Measurements from ENCODE around the gene CDH13.

DNA sequence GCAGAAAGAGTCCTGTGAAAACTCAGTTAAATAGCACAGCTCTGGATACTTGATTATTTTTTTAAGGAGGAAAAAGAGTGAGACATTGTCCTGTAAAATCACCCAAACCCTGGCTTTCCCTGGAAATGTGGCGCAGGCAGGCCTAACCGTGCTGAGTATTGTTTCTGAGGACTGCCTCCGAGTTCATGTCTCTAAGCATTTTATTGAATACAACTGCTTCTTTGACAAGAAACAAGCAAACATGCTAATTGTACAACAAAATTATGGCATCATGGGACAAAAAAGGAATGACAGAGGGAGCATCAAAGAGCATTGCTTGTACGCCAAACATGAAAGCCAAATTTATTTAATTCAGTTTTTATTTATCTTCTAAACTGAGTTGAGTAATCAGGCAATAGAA is 1116.5 kb downstream of the CDH13 start:
- TF ChIP-seq, protein P1, sequence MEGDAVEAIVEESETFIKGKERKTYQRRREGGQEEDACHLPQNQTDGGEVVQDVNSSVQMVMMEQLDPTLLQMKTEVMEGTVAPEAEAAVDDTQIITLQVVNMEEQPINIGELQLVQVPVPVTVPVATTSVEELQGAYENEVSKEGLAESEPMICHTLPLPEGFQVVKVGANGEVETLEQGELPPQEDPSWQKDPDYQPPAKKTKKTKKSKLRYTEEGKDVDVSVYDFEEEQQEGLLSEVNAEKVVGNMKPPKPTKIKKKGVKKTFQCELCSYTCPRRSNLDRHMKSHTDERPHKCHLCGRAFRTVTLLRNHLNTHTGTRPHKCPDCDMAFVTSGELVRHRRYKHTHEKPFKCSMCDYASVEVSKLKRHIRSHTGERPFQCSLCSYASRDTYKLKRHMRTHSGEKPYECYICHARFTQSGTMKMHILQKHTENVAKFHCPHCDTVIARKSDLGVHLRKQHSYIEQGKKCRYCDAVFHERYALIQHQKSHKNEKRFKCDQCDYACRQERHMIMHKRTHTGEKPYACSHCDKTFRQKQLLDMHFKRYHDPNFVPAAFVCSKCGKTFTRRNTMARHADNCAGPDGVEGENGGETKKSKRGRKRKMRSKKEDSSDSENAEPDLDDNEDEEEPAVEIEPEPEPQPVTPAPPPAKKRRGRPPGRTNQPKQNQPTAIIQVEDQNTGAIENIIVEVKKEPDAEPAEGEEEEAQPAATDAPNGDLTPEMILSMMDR (conservative IDR thresholded peaks at IDR 0.05; ENCODE audit: low read depth in 2 of 2): no peak
- TF ChIP-seq EZH2phosphoT487 (IDR thresholded peaks at IDR 0.05; ENCODE audit: unreplicated experiment) (no peak), EZH2 (IDR thresholded peaks at IDR 0.05; ENCODE audit: low read depth, unreplicated experiment) (no peak), POLR2AphosphoS5 (IDR thresholded peaks at IDR 0.05; ENCODE audit: low read depth) (no peak), CREB1 (CRISPR knock-in tag; IDR thresholded peaks at IDR 0.05; ENCODE audit: low read depth) (no peak), REST (IDR thresholded peaks at IDR 0.05; ENCODE audit: unreplicated experiment) (no peak), JUNB (IDR thresholded peaks at IDR 0.05; ENCODE audit: unreplicated experiment) (no peak), ZNF114 (CRISPR knock-in tag; IDR thresholded peaks at IDR 0.05) (no peak), STAT1 (IDR thresholded peaks at IDR 0.05; ENCODE audit: unreplicated experiment) (no peak), ZNF331 (CRISPR knock-in tag; IDR thresholded peaks at IDR 0.05; ENCODE audit: low read depth) (no peak), NANOG (IDR thresholded peaks at IDR 0.05; ENCODE audit: borderline replicate concordance) (no peak)
- TF ChIP-seq, protein P2, sequence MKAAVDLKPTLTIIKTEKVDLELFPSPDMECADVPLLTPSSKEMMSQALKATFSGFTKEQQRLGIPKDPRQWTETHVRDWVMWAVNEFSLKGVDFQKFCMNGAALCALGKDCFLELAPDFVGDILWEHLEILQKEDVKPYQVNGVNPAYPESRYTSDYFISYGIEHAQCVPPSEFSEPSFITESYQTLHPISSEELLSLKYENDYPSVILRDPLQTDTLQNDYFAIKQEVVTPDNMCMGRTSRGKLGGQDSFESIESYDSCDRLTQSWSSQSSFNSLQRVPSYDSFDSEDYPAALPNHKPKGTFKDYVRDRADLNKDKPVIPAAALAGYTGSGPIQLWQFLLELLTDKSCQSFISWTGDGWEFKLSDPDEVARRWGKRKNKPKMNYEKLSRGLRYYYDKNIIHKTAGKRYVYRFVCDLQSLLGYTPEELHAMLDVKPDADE (IDR thresholded peaks at IDR 0.05): no peak
- TF ChIP-seq, protein P3, sequence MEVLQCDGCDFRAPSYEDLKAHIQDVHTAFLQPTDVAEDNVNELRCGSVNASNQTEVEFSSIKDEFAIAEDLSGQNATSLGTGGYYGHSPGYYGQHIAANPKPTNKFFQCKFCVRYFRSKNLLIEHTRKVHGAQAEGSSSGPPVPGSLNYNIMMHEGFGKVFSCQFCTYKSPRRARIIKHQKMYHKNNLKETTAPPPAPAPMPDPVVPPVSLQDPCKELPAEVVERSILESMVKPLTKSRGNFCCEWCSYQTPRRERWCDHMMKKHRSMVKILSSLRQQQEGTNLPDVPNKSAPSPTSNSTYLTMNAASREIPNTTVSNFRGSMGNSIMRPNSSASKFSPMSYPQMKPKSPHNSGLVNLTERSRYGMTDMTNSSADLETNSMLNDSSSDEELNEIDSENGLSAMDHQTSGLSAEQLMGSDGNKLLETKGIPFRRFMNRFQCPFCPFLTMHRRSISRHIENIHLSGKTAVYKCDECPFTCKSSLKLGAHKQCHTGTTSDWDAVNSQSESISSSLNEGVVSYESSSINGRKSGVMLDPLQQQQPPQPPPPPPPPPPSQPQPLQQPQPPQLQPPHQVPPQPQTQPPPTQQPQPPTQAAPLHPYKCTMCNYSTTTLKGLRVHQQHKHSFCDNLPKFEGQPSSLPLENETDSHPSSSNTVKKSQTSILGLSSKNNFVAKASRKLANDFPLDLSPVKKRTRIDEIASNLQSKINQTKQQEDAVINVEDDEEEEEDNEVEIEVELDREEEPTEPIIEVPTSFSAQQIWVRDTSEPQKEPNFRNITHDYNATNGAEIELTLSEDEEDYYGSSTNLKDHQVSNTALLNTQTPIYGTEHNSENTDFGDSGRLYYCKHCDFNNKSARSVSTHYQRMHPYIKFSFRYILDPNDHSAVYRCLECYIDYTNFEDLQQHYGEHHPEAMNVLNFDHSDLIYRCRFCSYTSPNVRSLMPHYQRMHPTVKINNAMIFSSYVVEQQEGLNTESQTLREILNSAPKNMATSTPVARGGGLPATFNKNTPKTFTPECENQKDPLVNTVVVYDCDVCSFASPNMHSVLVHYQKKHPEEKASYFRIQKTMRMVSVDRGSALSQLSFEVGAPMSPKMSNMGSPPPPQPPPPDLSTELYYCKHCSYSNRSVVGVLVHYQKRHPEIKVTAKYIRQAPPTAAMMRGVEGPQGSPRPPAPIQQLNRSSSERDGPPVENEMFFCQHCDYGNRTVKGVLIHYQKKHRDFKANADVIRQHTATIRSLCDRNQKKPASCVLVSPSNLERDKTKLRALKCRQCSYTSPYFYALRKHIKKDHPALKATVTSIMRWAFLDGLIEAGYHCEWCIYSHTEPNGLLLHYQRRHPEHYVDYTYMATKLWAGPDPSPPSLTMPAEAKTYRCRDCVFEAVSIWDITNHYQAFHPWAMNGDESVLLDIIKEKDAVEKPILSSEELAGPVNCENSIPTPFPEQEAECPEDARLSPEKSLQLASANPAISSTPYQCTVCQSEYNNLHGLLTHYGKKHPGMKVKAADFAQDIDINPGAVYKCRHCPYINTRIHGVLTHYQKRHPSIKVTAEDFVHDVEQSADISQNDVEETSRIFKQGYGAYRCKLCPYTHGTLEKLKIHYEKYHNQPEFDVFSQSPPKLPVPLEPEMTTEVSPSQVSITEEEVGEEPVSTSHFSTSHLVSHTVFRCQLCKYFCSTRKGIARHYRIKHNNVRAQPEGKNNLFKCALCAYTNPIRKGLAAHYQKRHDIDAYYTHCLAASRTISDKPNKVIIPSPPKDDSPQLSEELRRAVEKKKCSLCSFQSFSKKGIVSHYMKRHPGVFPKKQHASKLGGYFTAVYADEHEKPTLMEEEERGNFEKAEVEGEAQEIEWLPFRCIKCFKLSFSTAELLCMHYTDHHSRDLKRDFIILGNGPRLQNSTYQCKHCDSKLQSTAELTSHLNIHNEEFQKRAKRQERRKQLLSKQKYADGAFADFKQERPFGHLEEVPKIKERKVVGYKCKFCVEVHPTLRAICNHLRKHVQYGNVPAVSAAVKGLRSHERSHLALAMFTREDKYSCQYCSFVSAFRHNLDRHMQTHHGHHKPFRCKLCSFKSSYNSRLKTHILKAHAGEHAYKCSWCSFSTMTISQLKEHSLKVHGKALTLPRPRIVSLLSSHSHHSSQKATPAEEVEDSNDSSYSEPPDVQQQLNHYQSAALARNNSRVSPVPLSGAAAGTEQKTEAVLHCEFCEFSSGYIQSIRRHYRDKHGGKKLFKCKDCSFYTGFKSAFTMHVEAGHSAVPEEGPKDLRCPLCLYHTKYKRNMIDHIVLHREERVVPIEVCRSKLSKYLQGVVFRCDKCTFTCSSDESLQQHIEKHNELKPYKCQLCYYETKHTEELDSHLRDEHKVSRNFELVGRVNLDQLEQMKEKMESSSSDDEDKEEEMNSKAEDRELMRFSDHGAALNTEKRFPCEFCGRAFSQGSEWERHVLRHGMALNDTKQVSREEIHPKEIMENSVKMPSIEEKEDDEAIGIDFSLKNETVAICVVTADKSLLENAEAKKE (CRISPR knock-in tag; IDR thresholded peaks at IDR 0.05): no peak

Data from GM23338 (cell line).